HepG2 (cell line): Measurements from ENCODE around the gene OVCA2. TPM values are rescaled to one million over a fixed set of nuclear protein-coding genes. Genes with fewer than 3 reads are reported as not detected.

Experiments used
- ATF1 ChIP-seq: IDR thresholded peaks from 2 replicates; pipeline ENCODE4 v1.6.1; 2016; ENCODE audit warnings: mild to moderate bottlenecking, control low read depth
- BORCS8-MEF2B ChIP-seq: sonication (generic); formaldehyde crosslinking; IDR thresholded peaks from 2 replicates; pipeline ENCODE4 v1.8.0; 2022; ENCODE audit warnings: mild to moderate bottlenecking, missing genetic modification reagents
- CREBL2 ChIP-seq: sonication (generic); formaldehyde crosslinking; IDR thresholded peaks from 2 replicates; pipeline ENCODE4 v1.8.1; 2023; ENCODE audit warnings: missing genetic modification reagents, mild to moderate bottlenecking, borderline replicate concordance
- HIVEP1 ChIP-seq: sonication (generic); formaldehyde crosslinking; IDR thresholded peaks from 2 replicates; pipeline ENCODE4 v1.4.0; 2020; ENCODE audit warnings: mild to moderate bottlenecking, missing genetic modification reagents
- HNF4A ChIP-seq: sonication (generic); formaldehyde crosslinking; IDR thresholded peaks from 2 replicates; pipeline ENCODE4 v1.4.0; 2020; ENCODE audit warnings: missing genetic modification reagents
- MXI1 ChIP-seq: IDR thresholded peaks from 3 replicates; pipeline ENCODE4 v1.6.1; 2012; ENCODE audit warnings: low read depth, low read length, inconsistent platforms, borderline replicate concordance
- NCOA2 ChIP-seq: sonication (generic); formaldehyde crosslinking; IDR thresholded peaks from 2 replicates; pipeline ENCODE4 v1.8.0; 2022; ENCODE audit warnings: inconsistent platforms
- SALL2 ChIP-seq: sonication (generic); formaldehyde crosslinking; IDR thresholded peaks from 2 replicates; pipeline ENCODE4 v1.8.1; 2023; ENCODE audit warnings: mild to moderate bottlenecking, missing genetic modification reagents, inconsistent platforms
- SP2 ChIP-seq: sonication (generic); formaldehyde crosslinking; IDR thresholded peaks from 2 replicates; pipeline ENCODE4 v1.5.1; 2020; ENCODE audit warnings: mild to moderate bottlenecking, missing genetic modification reagents
- TAF15 ChIP-seq: fragments of 200-400 bp; formaldehyde crosslinking; IDR thresholded peaks from one replicate; pipeline ENCODE4 v1.6.1; 2018; ENCODE audit warnings: mild to moderate bottlenecking, low read depth, low read length; ENCODE audit not compliant: poor library complexity, severe bottlenecking
- THAP9 ChIP-seq: sonication (generic); formaldehyde crosslinking; IDR thresholded peaks from 2 replicates; pipeline ENCODE4; 2020; ENCODE audit warnings: missing genetic modification reagents, mild to moderate bottlenecking, borderline replicate concordance
- TRIM24 ChIP-seq: sonication (generic); formaldehyde crosslinking; IDR thresholded peaks from 2 replicates; pipeline ENCODE4 v1.8.0; 2022; ENCODE audit warnings: mild to moderate bottlenecking, missing genetic modification reagents
- ZKSCAN5 ChIP-seq: sonication (generic); formaldehyde crosslinking; IDR thresholded peaks from 2 replicates; pipeline ENCODE4 v1.5.1; 2020; ENCODE audit warnings: mild to moderate bottlenecking, missing genetic modification reagents
- ZMYM4 ChIP-seq: sonication (generic); formaldehyde crosslinking; IDR thresholded peaks from 2 replicates; pipeline ENCODE4 v1.8.1; 2023; ENCODE audit warnings: mild to moderate bottlenecking, missing genetic modification reagents
- ZNF276 ChIP-seq: sonication (generic); formaldehyde crosslinking; IDR thresholded peaks from 2 replicates; pipeline ENCODE4 v1.4.0; 2020; ENCODE audit warnings: mild to moderate bottlenecking, low read depth, missing genetic modification reagents
- ZNF282 ChIP-seq: fragments of 450-650 bp; IDR thresholded peaks from 2 replicates; pipeline ENCODE4 v1.6.1; 2018; ENCODE audit not compliant: partially characterized antibody
- ZNF546 ChIP-seq: sonication (generic); formaldehyde crosslinking; conservative IDR thresholded peaks from 2 replicates; pipeline ENCODE4 v1.8.1; 2023; ENCODE audit warnings: mild to moderate bottlenecking, missing genetic modification reagents
- polyA plus RNA-seq, 8 experiments: library from polyadenylated mRNA; depleted of rRNA in 3 of 8; stranded (reverse) in 7 of 8; unstranded in 1 of 8; fragments of >200 nt; fragmentation: Illumina TruSeq in 4 of 8; extraction: Trizol in 4 of 8; gene quantifications; 2 replicates each; pipeline versions ENCODE4 v1.2.1 to v1.2.3, GENCODE V29; 2011 to 2016; ENCODE audit warnings: low read depth in 4 of 8, missing spikeins in 1 of 8, mixed read lengths in 1 of 8; ENCODE audit not compliant: insufficient read depth in 1 of 8
- total RNA-seq, 5 experiments: library from RNA; depleted of rRNA; stranded (reverse); fragments of >200 nt; fragmentation: Illumina TruSeq; extraction: Trizol; gene quantifications; 2 replicates each; pipeline ENCODE4 v1.2.3, GENCODE V29; 2016; ENCODE audit warnings: low read depth in 1 of 5
- TF ChIP-seq, protein P1 (sequence below): sonication (generic); formaldehyde crosslinking; IDR thresholded peaks from 2 replicates; pipeline ENCODE4 v1.5.0; 2020; ENCODE audit warnings: missing genetic modification reagents
- TF ChIP-seq, protein P2 (sequence below): sonication (generic); formaldehyde crosslinking; IDR thresholded peaks from 2 replicates; pipeline ENCODE4 v1.4.0; 2020; ENCODE audit warnings: mild to moderate bottlenecking, missing genetic modification reagents, borderline replicate concordance

OVCA2 gene
- total and polyA plus RNA-seq, 2 of the 13 experiments (the other 11 are each of a cell fraction or from before 2014, with no cell fraction given): 23.7 to 28.2 TPM

GRCh38 chr17:1995321-1995892 lies 46.4 kb upstream of the OVCA2 start (continued):
- TF ChIP-seq HNF4A (CRISPR knock-in tag): peak; percentile 80
- TF ChIP-seq BORCS8-MEF2B (CRISPR knock-in tag): 0 out of 2 replicates have a peak, but pooled peaks have one; percentile 32
- 0 out of 2 replicates have a peak, but pooled peaks have one; percentile 35 for TF ChIP-seq THAP9
- no peak for TF ChIP-seq ZKSCAN5 (CRISPR knock-in tag)
- TF ChIP-seq TAF15: no peak
- TF ChIP-seq ZNF276 (CRISPR knock-in tag): no peak
- TF ChIP-seq ATF1 (CRISPR knock-in tag): no peak
- no peak for TF ChIP-seq CREBL2
- TF ChIP-seq NCOA2 (CRISPR knock-in tag): no peak
- no peak for TF ChIP-seq ZNF546 (CRISPR knock-in tag)
- no peak for TF ChIP-seq SALL2 (CRISPR knock-in tag)
- 0 out of 2 replicates have a peak, but pooled peaks have one; percentile 11 for TF ChIP-seq HIVEP1 (CRISPR knock-in tag)
- TF ChIP-seq, protein P1, sequence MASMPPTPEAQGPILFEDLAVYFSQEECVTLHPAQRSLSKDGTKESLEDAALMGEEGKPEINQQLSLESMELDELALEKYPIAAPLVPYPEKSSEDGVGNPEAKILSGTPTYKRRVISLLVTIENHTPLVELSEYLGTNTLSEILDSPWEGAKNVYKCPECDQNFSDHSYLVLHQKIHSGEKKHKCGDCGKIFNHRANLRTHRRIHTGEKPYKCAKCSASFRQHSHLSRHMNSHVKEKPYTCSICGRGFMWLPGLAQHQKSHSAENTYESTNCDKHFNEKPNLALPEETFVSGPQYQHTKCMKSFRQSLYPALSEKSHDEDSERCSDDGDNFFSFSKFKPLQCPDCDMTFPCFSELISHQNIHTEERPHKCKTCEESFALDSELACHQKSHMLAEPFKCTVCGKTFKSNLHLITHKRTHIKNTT (CRISPR knock-in tag): no peak
- TF ChIP-seq SP2 (CRISPR knock-in tag): no peak
- no peak for TF ChIP-seq ZNF282
- no peak for TF ChIP-seq TRIM24
- TF ChIP-seq ZMYM4 (CRISPR knock-in tag): peak; percentile 25; the same call in 1 of the 2 replicates
- no peak for TF ChIP-seq MXI1
- TF ChIP-seq, protein P2, sequence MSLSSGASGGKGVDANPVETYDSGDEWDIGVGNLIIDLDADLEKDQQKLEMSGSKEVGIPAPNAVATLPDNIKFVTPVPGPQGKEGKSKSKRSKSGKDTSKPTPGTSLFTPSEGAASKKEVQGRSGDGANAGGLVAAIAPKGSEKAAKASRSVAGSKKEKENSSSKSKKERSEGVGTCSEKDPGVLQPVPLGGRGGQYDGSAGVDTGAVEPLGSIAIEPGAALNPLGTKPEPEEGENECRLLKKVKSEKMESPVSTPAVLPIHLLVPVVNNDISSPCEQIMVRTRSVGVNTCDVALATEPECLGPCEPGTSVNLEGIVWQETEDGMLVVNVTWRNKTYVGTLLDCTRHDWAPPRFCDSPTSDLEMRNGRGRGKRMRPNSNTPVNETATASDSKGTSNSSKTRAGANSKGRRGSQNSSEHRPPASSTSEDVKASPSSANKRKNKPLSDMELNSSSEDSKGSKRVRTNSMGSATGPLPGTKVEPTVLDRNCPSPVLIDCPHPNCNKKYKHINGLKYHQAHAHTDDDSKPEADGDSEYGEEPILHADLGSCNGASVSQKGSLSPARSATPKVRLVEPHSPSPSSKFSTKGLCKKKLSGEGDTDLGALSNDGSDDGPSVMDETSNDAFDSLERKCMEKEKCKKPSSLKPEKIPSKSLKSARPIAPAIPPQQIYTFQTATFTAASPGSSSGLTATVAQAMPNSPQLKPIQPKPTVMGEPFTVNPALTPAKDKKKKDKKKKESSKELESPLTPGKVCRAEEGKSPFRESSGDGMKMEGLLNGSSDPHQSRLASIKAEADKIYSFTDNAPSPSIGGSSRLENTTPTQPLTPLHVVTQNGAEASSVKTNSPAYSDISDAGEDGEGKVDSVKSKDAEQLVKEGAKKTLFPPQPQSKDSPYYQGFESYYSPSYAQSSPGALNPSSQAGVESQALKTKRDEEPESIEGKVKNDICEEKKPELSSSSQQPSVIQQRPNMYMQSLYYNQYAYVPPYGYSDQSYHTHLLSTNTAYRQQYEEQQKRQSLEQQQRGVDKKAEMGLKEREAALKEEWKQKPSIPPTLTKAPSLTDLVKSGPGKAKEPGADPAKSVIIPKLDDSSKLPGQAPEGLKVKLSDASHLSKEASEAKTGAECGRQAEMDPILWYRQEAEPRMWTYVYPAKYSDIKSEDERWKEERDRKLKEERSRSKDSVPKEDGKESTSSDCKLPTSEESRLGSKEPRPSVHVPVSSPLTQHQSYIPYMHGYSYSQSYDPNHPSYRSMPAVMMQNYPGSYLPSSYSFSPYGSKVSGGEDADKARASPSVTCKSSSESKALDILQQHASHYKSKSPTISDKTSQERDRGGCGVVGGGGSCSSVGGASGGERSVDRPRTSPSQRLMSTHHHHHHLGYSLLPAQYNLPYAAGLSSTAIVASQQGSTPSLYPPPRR (CRISPR knock-in tag): 0 out of 2 replicates have a peak, but pooled peaks have one; percentile 31
